Hematopoietic multipotent progenitor cell treated with erythropoietin and hydrocortisone succinate and interleukin-3 and kit ligand, for 17 days (in vitro differentiated cells): ENCODE data around the gene FBLN1.
"Not testable (repeated sequence)": the region's sequence is repeated elsewhere in the genome, so short reads cannot be mapped to it uniquely, and the experiment has no call there.

Source experiments
- DNase-seq: peaks from one replicate; pipeline ENCODE4 v3.0.0-alpha.2; 2015; ENCODE audit warnings: low spot score

The FBLN1 gene

GRCh38 chr22:45502215-45503049, at the start of gene FBLN1:
Gene FBLN1, plus strand, starts transcription at chr22:45502883. Its CDS starts 103 bp downstream, at chr22:45502986.
- no peak for DNase-seq

- no peak for DNase-seq
Measured at GRCh38 chr22:45453764-45454163, 48.9 kb upstream of the FBLN1 start.

GRCh38 chr22:45454275-45454674, 48.4 kb upstream of the FBLN1 start:
- DNase-seq: no peak

GRCh38 chr22:45455212-45455611, 47.5 kb upstream of the FBLN1 start:
- no peak for DNase-seq

- DNase-seq: no peak
Measured at GRCh38 chr22:45455621-45456020, 47.1 kb upstream of the FBLN1 start.

- DNase-seq: no peak
Measured at GRCh38 chr22:45456811-45457210, 45.9 kb upstream of the FBLN1 start.

GRCh38 chr22:45458532-45458931, 44.2 kb upstream of the FBLN1 start:
- DNase-seq: no peak

- DNase-seq: no peak
Measured at GRCh38 chr22:45459235-45459634, 43.4 kb upstream of the FBLN1 start.

- DNase-seq: no peak
Measured at GRCh38 chr22:45460288-45461109, 42.2 kb upstream of the FBLN1 start.

GRCh38 chr22:45462034-45462655, 40.5 kb upstream of the FBLN1 start:
- no peak for DNase-seq

GRCh38 chr22:45463691-45464090, 39.0 kb upstream of the FBLN1 start:
- DNase-seq: not testable (repeated sequence)

- DNase-seq: no peak
Measured at GRCh38 chr22:45465633-45466032, 37.0 kb upstream of the FBLN1 start.

GRCh38 chr22:45468872-45469271, 33.8 kb upstream of the FBLN1 start:
- DNase-seq: no peak

GRCh38 chr22:45469281-45470073, 33.2 kb upstream of the FBLN1 start:
- DNase-seq: no peak

GRCh38 chr22:45470871-45471270, 31.8 kb upstream of the FBLN1 start:
- no peak for DNase-seq

GRCh38 chr22:45472426-45472825, 30.3 kb upstream of the FBLN1 start:
- no peak for DNase-seq

GRCh38 chr22:45473626-45474237, 29.0 kb upstream of the FBLN1 start:
- no peak for DNase-seq

- DNase-seq: no peak
Measured at GRCh38 chr22:45475063-45475747, 27.5 kb upstream of the FBLN1 start.

- no peak for DNase-seq
Measured at GRCh38 chr22:45475851-45476514, 26.7 kb upstream of the FBLN1 start.

GRCh38 chr22:45476814-45477213, 25.9 kb upstream of the FBLN1 start:
- no peak for DNase-seq
